Keratinocyte (primary cell): ENCODE data around the gene NEK10.

Experiments
- CTCF ChIP-seq, 3 experiments: IDR thresholded peaks in 1 of 3; conservative IDR thresholded peaks in 1 of 3; optimal IDR thresholded peaks in 1 of 3; 2 replicates in 2 of 3; 3 replicates in 1 of 3; pipeline versions ENCODE3 to v1.5.1; 2011; ENCODE audit warnings: low read length in 3 of 3, mild to moderate bottlenecking in 3 of 3, moderate library complexity in 2 of 3, control low read depth in 1 of 3, inconsistent platforms in 1 of 3; ENCODE audit not compliant: insufficient read depth in 2 of 3; ENCODE audit errors: extremely low read depth in 1 of 3
- EZH2 ChIP-seq: IDR thresholded peaks from one replicate; pipeline ENCODE4 v1.6.1; 2012; ENCODE audit warnings: inconsistent platforms, mild to moderate bottlenecking, low read length, moderate library complexity

- no peak for TF ChIP-seq EZH2
- TF ChIP-seq CTCF (optimal IDR thresholded peaks at IDR 0.05 in 1 of 3, IDR thresholded peaks at IDR 0.05 in 1 of 3, conservative IDR thresholded peaks at IDR 0.05 in 1 of 3; ENCODE audit: extremely low read depth in 1 of 3, insufficient read depth in 2 of 3, low read length in 3 of 3): no peak
These were observed 202.3 kb downstream of the NEK10 start for GRCh38 chr3:27166888-27167287.
